Measurements from ENCODE around the gene TMEM156. TPM values are rescaled to one million over a fixed set of nuclear protein-coding genes. Genes with fewer than 3 reads are reported as not detected.

The TMEM156 gene
- total and polyA plus RNA-seq, 2 of the 4 experiments (the other 2 are of a cell fraction): 0.53 to 0.54 TPM

DNA sequence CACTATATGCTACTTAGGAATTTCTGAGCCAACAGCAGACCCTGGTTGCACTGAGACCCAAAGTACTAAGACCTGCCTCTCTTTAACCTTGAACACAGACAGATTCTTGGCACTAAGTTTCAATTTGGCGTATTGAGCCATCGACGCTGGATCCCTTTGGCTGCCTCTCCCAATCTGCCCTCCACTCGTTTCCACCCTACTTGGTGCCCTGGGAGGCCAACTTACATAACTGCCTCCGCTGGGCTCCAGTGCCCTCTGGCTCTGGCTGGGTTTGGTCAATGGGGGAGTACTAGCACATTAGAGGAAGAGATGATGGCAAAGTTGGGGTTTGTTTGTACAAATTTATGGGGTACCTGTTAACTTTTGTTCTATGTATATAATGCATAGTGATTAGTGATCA lies 63.5 kb downstream of the TMEM156 start:
- dilution Hi-C loops (cut with HindIII; ENCODE audit: low sequenced_read_pairs, unreplicated experiment): no loop called here
- no TSS peak for BruUV-seq (replicated peaks)
- ATAC-seq (ENCODE audit: low read depth) (no peak), DNase-seq (no peak)
- in situ Hi-C loops (cut with MboI; ENCODE audit: low sequenced_read_pairs): no loop called here
- no peak overlapping the region for H3K9ac ChIP-seq (ENCODE audit: low read depth, low read length)
- peak overlapping the region; percentile 36 for H2AFZ ChIP-seq (replicated peaks; ENCODE audit: low read length, poor library complexity)
- peak overlapping the region; percentile 91 for H3K18ac ChIP-seq (ENCODE audit: low read depth, low read length)
- no peaks in the 10 kb centered on the region for H3K36me3 ChIP-seq (ENCODE audit: control insufficient read depth, insufficient read depth, low read length)
- H4K20me1 ChIP-seq (ENCODE audit: insufficient read depth, low read length): no peaks in the 10 kb centered on the region
- H2BK5ac ChIP-seq (ENCODE audit: low read depth, low read length, poor library complexity, severe bottlenecking): peak overlapping the region; percentile 98
- no peak overlapping the region; the same call in 1 of the 2 replicates for H4K5ac ChIP-seq (ENCODE audit: low read depth, low read length)
- peaks cover 0 to 4% of the 10 kb centered on the region in 2 experiments; a peak in 1 of 4 replicates for H3K79me1 ChIP-seq (ENCODE audit: low read depth in 1 of 2, low read length in 2 of 2)
- intact Hi-C loops (cut with micrococcal nuclease): no loop called here
- peak overlapping the region; percentile 81; the same call in 1 of the 2 replicates for H3K56ac ChIP-seq (ENCODE audit: extremely low read depth, insufficient read depth, low read length)
- peak overlapping the region; percentile 26; the same call in 1 of the 2 replicates for H3K23ac ChIP-seq (ENCODE audit: low read depth, low read length)
- H3K9me3 ChIP-seq (ENCODE audit: control insufficient read depth, insufficient read depth, low read length): no peaks in the 10 kb centered on the region
- peak overlapping the region; percentile 98 for H2BK20ac ChIP-seq (ENCODE audit: low read depth, low read length)
- H3K27ac ChIP-seq (ENCODE audit: insufficient read depth, low read length): peak overlapping the region; percentile 41
- peak overlapping the region; percentile 88 for H2BK15ac ChIP-seq (ENCODE audit: low read depth, low read length)
- peak overlapping the region; percentile 78 to 96; a peak in 3 of 4 replicates for H4K8ac ChIP-seq (ENCODE audit: low read depth in 2 of 2, low read length in 2 of 2)
- ChIA-PET CTCF (no interaction called here), POLR2A (ENCODE audit: unreplicated experiment) (no interaction called here)
- no CpG with 5 or more reads among the region's 5 CpGs for WGBS, 2 experiments (ENCODE audit: extremely low coverage in 2 of 2, insufficient read length in 1 of 2)
- peak overlapping the region; percentile 90 for H2AK5ac ChIP-seq (ENCODE audit: low read depth, low read length)
- no peak overlapping the region for H3K4me3 ChIP-seq (ENCODE audit: insufficient read depth, low read depth, low read length)
- no peaks in the 10 kb centered on the region for H3K27me3 ChIP-seq (ENCODE audit: control insufficient read depth, insufficient read depth, low read length)
- H3K4me1 ChIP-seq (ENCODE audit: control insufficient read depth, insufficient read depth, low read length): peaks cover 6% of the 10 kb centered on the region
- TF ChIP-seq POLR2A (IDR thresholded peaks at IDR 0.05; ENCODE audit: low read depth, low read length) (no peak), MXI1 (IDR thresholded peaks at IDR 0.05; ENCODE audit: borderline replicate concordance, low read depth, low read length) (no peak), CHD1 (IDR thresholded peaks at IDR 0.05; ENCODE audit: low read depth, low read length) (no peak), CTCF (conservative IDR thresholded peaks at IDR 0.05; ENCODE audit: low read depth, low read length) (no peak), USF2 (IDR thresholded peaks at IDR 0.05; ENCODE audit: low read depth, low read length) (no peak), NFE2L2 (IDR thresholded peaks at IDR 0.05; ENCODE audit: low read depth, low read length) (no peak), BHLHE40 (IDR thresholded peaks at IDR 0.05; ENCODE audit: low read depth, low read length) (no peak), RAD21 (IDR thresholded peaks at IDR 0.05; ENCODE audit: low read length) (no peak), CEBPB (IDR thresholded peaks at IDR 0.05; ENCODE audit: low read depth, low read length) (no peak), SMC3 (IDR thresholded peaks at IDR 0.05; ENCODE audit: low read depth, low read length) (no peak)
- H3K14ac ChIP-seq (replicated peaks; ENCODE audit: low read depth, low read length): peak overlapping the region; percentile 91
- no peak overlapping the region for H3K4me2 ChIP-seq (ENCODE audit: low read depth, low read length)
- peak overlapping the region; percentile 95 for H3K4ac ChIP-seq (ENCODE audit: low read depth, low read length)
- peak overlapping the region; percentile 99 for H2BK120ac ChIP-seq (ENCODE audit: low read depth, low read length)
- peak overlapping the region; percentile 97 for H4K91ac ChIP-seq (ENCODE audit: insufficient read depth, low read depth, low read length)
- peaks cover 3% of the 10 kb centered on the region for H3K9me1 ChIP-seq (ENCODE audit: insufficient read depth, low read length)
- no peak overlapping the region for H2AK9ac ChIP-seq (replicated peaks; ENCODE audit: low read depth, low read length, poor library complexity)

Data from IMR-90 (cell line).